ENCODE measurements around the gene SLK.

- no peak for TF ChIP-seq YY1 (IDR thresholded peaks at IDR 0.05; ENCODE audit: insufficient read depth, insufficient read length)
- no peak for TF ChIP-seq ZNF274 (IDR thresholded peaks at IDR 0.05; ENCODE audit: low read depth, low read length)
- TF ChIP-seq SUZ12 (IDR thresholded peaks at IDR 0.05; ENCODE audit: extremely low read depth, insufficient read depth, insufficient read length) = no peak
These were observed 74.2 kb downstream of the SLK start for GRCh38 chr10:104040862-104041789.
